Activated naive CD4-positive, alpha-beta T cell treated with anti-CD3 and anti-CD28 coated beads, Interleukin-2, amount 10 ng/mL, durations not matched to agents 7 days and 5 days (primary cell): Measurements from ENCODE around the gene MAP2K7.
A peak's percentile ranks its signal among the peaks of the same experiment; 100 is the strongest.
"Not testable (repeated sequence)": the region's sequence is repeated elsewhere in the genome, so short reads cannot be mapped to it uniquely, and the experiment has no call there.

Experiments
- CTCF ChIA-PET: fragments of 350-600 bp; sonication (Branson Sonifier 250); formaldehyde crosslinking; loops from one replicate; lab custom pipeline; 2021; ENCODE audit warnings: antibody characterized with exemption; lab: Charles Lee
- DNase-seq: peaks from one replicate; pipeline ENCODE4 v3.0.0-alpha.2; 2020
- H3K27ac Mint-ChIP-seq: one replicate; pipeline ENCODE4 v1.8.0; 2021; ENCODE audit warnings: mild to moderate bottlenecking, moderate library complexity, mixed read lengths
- H3K27me3 Mint-ChIP-seq: one replicate; pipeline ENCODE4 v1.8.0; 2021; ENCODE audit warnings: mild to moderate bottlenecking, mixed read lengths
- H3K36me3 Mint-ChIP-seq: one replicate; pipeline ENCODE4 v1.8.0; 2021; ENCODE audit warnings: mixed read lengths
- H3K4me1 Mint-ChIP-seq: one replicate; pipeline ENCODE4 v1.8.0; 2021; ENCODE audit warnings: mixed read lengths
- H3K4me3 Mint-ChIP-seq: one replicate; pipeline ENCODE4 v1.8.0; 2021; ENCODE audit warnings: mild to moderate bottlenecking, moderate library complexity, mixed read lengths
- H3K9me3 Mint-ChIP-seq: one replicate; pipeline ENCODE4 v1.8.0; 2021; ENCODE audit warnings: mixed read lengths

The MAP2K7 gene

DNA sequence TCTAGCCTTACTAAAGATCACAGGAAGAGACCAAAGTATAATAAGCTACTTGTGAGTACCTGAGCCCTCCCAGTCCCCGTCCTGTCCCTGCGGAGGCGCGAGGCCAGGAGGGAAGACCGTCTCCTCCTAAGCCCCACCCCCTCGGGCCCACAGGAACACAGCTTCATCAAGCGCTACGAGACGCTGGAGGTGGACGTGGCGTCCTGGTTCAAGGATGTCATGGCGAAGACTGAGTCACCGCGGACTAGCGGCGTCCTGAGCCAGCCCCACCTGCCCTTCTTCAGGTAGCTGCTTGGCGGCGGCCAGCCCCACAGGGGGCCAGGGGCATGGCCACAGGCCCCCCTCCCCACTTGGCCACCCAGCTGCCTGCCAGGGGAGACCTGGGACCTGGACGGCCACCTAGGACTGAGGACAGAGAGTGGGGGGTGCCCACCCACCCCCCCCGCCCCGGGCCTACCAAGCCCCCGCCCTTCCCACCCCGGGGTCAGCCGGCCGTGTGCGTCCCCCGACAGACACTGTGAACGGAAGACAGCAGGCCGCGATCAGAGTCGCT is 8.5 kb downstream of the MAP2K7 start:
- Mint-ChIP-seq H3K4me1 (peaks cover 14% of the 10 kb centered on the region), H3K36me3 (peaks cover 17% of the 10 kb centered on the region), H3K4me3 (no peak overlapping the region), H3K9me3 (no peaks in the 10 kb centered on the region), H3K27ac (no peak overlapping the region), H3K27me3 (peaks cover 35% of the 10 kb centered on the region)
- DNase-seq = no peak
- CTCF ChIA-PET = no interaction called here

DNA sequence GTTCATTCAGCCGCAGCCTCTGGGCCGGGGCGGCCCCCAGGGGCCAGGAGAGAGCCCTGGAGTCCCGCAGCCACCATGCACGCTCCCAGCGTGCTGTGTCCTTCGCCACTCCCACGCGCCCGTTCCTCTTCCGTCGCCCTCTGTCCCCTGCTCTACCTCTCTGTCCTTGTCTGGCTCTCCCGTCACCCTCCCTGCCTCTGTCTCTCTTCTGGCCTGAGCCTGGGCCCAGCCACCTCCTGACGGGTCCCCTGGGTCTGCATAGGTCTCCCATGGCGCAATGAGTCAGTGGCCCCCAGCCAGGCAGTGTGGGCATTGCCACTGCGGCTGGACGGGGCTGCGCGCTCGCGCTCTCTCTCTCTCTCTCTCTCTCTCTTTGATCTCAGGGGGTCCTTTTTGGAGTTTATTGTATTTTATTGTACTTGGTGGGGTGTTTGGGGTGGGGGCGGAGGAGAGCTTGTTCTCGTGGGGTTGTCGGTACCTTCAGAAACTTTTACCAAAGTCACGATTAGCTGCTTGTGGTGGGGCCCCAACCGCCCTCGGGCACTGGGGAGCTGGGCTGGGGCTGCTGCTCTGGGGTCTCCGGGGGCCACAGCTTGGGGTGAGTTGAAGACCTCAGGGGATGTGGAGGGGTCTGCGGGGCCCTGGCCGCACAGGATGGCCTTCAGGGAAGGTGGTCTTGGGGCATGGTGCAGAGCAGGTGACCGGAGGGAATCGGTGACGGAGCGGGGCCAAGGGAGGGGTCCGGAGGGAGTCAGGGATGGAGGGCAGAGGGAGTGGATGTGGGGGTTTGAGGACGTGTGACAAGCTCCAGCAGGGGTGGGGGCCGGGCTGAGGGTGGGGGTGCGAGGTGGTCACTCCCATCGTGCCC is 9.3 kb downstream of the MAP2K7 start:
- peaks cover 17% of the 10 kb centered on the region for H3K36me3 Mint-ChIP-seq
- H3K9me3 Mint-ChIP-seq = no peaks in the 10 kb centered on the region
- peaks cover 15% of the 10 kb centered on the region for H3K4me1 Mint-ChIP-seq
- H3K27ac Mint-ChIP-seq = peak overlapping the region; percentile 46
- H3K27me3 Mint-ChIP-seq = peaks cover 42% of the 10 kb centered on the region
- DNase-seq = no peak
- CTCF ChIA-PET = no interaction called here
- no peak overlapping the region for H3K4me3 Mint-ChIP-seq

DNA sequence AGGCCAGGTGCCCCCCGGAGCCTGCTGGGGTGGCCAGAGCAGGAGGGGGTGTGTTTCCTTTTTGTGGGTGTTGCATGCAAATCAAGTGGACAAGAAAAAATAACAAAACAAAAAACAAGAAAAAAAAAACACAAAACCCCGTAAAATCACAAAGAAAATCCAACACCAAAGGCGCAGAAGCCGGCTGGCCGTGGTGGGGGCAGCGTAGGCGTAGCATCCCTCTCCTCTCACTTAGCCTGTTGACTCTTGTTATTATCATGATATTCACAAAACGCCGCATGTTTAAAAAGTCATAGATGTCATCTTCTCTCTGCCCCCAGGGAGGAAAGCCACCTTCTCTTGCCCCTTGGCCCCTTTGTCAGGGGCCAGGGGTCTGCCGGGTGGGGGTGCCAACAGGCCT is 10.0 kb downstream of the MAP2K7 start:
- CTCF ChIA-PET = no interaction called here

DNA sequence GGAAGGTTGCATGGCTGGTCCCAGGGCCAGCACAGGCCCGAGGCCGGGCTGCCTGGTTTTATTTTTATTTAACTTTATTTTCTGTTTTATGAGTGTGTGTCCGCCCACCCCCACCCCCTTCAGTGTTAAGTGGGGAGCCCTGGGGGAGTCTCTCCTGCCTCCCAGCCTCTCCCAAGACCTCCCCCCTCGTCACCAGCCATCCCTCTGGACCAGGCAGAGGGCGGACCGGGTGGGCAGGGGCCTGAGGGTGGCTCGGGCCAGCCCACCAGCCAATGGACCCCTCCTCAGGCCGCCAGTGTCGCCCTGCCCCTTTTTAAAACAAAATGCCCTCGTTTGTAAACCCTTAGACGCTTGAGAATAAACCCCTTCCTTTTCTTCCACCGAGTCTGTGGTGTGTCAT is 10.4 kb downstream of the MAP2K7 start:
- peaks cover 54% of the 10 kb centered on the region for H3K27me3 Mint-ChIP-seq
- CTCF ChIA-PET = no interaction called here
- H3K9me3 Mint-ChIP-seq = no peaks in the 10 kb centered on the region
- H3K4me1 Mint-ChIP-seq = peaks cover 19% of the 10 kb centered on the region
- no peak overlapping the region for H3K4me3 Mint-ChIP-seq
- DNase-seq = no peak
- no peak overlapping the region for H3K27ac Mint-ChIP-seq
- H3K36me3 Mint-ChIP-seq = peaks cover 17% of the 10 kb centered on the region

More for the DNA sequence above, 10.0 kb downstream of the MAP2K7 start:
- H3K4me1 Mint-ChIP-seq = peaks cover 19% of the 10 kb centered on the region
- no peaks in the 10 kb centered on the region for H3K9me3 Mint-ChIP-seq
- DNase-seq = no peak
- H3K27ac Mint-ChIP-seq = no peak overlapping the region
- peaks cover 49% of the 10 kb centered on the region for H3K27me3 Mint-ChIP-seq
- H3K36me3 Mint-ChIP-seq = peaks cover 17% of the 10 kb centered on the region
- H3K4me3 Mint-ChIP-seq = no peak overlapping the region

DNA sequence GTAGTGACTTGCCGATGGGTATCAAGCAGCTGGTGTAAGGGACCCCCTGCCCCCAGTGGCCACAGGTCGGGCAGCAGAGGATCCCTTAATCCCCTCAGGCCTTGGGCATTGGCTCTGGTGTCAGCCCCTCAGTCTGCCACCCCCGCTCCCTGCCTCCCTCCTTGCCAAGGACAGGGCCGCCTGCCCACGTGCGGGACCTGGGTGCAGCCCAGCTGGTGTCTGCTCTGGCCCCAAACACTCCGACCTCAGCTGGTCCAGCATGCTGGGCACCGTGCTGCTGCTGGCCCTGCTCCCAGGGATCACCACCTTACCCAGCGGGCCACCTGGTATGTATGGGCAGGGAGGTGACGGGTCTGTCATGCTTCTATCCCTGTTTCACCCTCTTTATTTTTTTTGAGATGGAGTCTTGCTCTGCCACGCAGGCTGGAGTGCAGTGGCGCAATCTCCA is 10.9 kb downstream of the MAP2K7 start, which contains the start of gene TGFBR3L:
TGFBR3L (plus strand) TSS at position 233 of the 448 bp plus-strand sequence.
- Mint-ChIP-seq H3K27me3 (peaks cover 59% of the 10 kb centered on the region), H3K4me3 (peak within 1 kb of the TSS; percentile 64), H3K9me3 (no peaks in the 10 kb centered on the region), H3K36me3 (peaks cover 18% of the 10 kb centered on the region), H3K27ac (peak within 1 kb of the TSS; percentile 19), H3K4me1 (peaks cover 21% of the 10 kb centered on the region)
- CTCF ChIA-PET = no interaction called here
- DNase-seq = no peak

DNA sequence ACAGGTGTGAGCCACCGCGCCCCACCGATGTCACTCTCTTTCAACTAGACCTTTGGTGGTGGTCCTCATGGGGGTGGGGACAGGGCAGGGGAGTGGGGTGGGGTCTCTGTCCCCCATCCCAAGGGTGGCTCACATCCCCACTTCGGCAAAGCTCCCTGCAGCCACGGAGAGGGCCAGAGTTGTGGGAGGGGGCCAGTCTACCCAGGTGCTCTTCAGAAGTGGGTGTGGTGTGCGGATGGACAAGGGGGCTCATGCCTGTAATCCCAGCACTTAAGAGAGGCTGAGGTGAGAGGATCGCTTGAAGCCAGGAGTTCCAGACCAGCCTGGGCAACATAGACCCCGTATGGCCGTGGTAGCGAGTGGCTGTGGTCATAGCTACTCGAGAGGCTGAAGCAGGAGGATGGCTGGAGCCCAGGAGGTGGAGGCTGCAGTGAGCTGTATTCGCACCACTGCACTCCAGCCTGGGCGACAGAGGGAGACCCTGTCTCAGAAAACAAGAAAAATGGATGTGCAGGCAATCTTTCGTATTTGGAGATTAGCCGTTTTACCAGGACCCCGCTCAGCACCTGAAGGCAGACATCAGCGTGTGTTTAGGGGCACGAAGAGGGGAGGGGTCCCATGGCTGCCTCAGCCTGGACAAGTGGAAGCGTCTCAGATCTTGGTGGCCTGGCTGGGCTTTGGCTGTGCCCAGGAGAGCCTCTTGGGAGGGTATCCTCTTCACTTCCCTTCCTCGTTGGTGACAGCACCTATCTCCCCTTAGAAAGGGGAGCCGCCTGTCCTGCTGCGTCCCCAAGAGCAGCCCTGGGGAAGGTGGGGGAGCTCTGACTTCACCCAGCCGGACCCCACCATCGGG is 11.8 kb downstream of the MAP2K7 start:
- no peak for DNase-seq
- CTCF ChIA-PET = no interaction called here
- Mint-ChIP-seq H3K4me3 (peak overlapping the region; percentile 64), H3K9me3 (no peaks in the 10 kb centered on the region), H3K4me1 (peaks cover 27% of the 10 kb centered on the region), H3K27me3 (peaks cover 66% of the 10 kb centered on the region), H3K36me3 (peaks cover 22% of the 10 kb centered on the region), H3K27ac (peak overlapping the region; percentile 19)

DNA sequence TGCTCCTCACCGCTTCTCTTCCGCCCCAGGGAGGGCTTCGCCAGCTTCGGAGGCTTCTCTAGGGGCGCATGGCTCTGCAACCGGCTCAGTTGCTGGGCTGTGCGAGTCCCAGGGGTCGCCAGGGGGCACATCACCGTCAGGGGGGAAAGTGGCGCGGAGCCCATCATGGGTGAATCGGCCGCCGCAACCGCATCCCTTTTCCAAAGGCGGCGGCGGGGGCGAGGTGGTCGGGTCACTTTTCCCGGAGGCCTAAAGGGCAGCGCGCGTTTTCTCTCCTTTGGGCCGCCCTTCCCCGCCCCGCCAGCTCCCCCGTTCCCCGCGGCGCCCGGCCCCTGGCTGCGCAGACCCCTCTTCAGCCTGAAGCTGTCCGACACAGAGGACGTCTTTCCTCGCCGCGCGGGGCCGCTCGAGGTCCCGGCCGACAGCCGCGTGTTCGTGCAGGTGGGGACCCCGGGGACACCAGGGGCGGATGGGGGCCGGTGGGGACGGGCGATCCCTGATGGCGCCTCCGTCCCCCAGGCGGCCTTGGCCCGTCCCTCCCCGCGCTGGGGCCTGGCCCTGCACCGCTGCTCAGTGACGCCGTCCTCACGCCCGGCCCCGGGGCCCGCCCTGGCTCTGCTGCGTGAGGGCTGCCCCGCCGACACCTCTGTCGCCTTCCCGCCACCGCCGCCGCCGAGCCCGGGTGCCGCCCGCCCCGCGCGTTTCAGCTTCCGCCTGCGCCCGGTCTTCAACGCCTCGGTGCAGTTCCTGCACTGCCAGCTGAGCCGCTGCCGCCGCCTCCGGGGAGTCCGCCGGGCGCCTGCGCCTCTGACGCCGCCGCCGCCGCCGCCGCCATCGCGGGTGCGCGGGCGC is 12.7 kb downstream of the MAP2K7 start:
- Mint-ChIP-seq H3K4me1 (peaks cover 32% of the 10 kb centered on the region), H3K4me3 (peak overlapping the region; percentile 70), H3K36me3 (peaks cover 16% of the 10 kb centered on the region), H3K9me3 (no peaks in the 10 kb centered on the region), H3K27me3 (peaks cover 66% of the 10 kb centered on the region), H3K27ac (no peak overlapping the region)
- DNase-seq = peak; percentile 77
- CTCF ChIA-PET = no interaction called here

DNA sequence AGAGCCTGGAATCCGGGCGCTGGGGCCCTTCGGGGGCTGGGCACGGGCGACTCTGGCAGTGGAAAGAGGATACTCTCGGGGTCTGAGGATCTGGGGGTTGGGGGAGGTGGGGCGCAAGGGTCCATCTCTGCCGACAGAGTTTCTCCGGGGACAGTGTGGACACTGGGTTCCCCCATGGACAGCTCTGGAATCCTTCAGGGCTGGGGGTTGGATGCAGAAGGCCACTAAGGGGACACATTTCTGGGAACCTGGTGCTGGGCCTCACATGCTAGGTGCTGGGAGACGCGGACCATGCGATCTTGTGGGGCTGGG is 13.2 kb downstream of the MAP2K7 start:
- no peaks in the 10 kb centered on the region for H3K9me3 Mint-ChIP-seq
- no peak for DNase-seq
- H3K27ac Mint-ChIP-seq = no peak overlapping the region
- H3K36me3 Mint-ChIP-seq = peaks cover 14% of the 10 kb centered on the region
- H3K27me3 Mint-ChIP-seq = peaks cover 66% of the 10 kb centered on the region
- H3K4me1 Mint-ChIP-seq = peaks cover 37% of the 10 kb centered on the region
- CTCF ChIA-PET = no interaction called here
- H3K4me3 Mint-ChIP-seq = peak overlapping the region; percentile 70

DNA sequence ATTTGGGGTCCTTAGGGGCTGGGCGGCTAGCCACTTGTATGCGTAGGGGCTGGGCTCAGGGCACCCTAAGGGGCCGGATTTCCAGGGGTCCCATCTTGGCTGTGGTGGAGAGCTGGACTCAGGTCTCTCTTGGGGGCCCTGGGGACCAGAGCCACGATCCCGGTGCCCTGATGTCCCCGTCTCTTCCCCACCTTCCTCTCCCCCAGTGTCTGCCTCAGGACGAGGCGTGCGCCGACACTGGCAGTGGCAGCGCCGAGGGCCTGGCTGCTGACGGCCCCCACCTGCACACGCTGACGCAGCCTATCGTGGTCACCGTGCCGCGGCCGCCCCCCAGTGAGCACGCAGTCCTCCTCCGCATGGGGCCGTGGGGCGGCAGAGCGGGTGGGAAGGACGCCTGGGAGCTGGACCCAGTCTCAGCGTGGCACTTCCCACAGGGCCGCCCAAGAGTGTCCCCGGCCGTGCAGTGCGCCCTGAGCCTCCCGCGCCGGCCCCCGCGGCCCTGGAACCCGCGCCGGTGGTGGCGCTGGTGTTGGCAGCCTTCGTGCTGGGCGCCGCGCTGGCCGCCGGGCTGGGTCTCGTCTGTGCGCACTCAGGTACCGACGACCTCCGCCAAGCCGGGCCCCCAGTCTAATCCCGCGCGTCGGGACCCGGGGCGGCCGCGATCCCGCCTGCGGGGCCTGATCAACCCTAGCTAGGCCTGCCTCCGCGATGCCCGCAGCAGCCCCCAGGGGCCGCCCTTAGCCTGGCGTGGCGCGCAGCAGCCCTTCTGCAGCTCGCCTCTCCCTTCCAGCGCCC is 13.8 kb downstream of the MAP2K7 start:
- DNase-seq = peak; percentile 69
- H3K9me3 Mint-ChIP-seq = no peaks in the 10 kb centered on the region
- peaks cover 41% of the 10 kb centered on the region for H3K4me1 Mint-ChIP-seq
- CTCF ChIA-PET = interaction anchor here (0.7 to 1.4 kb wide), 7 partner anchors 9 to 65 kb away, joined by 3 to 11 read pairs (median 3); no protein-coding TSS in a partner anchor
- peaks cover 13% of the 10 kb centered on the region for H3K36me3 Mint-ChIP-seq
- H3K4me3 Mint-ChIP-seq = peak overlapping the region; percentile 70
- peaks cover 66% of the 10 kb centered on the region for H3K27me3 Mint-ChIP-seq
- H3K27ac Mint-ChIP-seq = no peak overlapping the region

DNA sequence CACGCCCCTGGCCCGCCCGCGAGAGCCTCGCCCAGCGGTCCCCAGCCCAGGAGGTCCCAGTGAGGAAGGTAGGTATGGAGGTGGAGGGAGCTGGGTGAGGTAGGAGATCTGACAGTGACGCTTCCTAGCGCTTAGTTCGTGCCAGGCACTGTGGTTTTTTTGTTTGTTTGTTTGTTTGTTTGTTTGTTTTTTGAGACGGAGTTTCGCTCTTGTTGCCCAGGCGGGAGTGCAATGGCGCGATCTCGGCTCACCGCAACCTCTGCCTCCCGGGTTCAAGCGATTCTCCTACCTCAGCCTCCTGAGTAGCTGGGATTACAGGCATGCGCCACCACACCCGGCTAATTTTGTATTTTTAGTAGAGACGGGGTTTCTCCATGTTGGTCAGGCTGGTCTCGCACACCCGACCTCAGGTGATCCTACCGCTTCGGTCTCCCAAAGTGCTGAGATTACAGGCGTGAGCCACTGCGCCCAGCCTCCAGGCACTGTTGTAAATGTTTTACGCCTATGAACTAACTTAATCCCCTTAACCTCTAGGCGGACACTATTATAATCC is 14.5 kb downstream of the MAP2K7 start:
- not testable (repeated sequence) for DNase-seq, H3K36me3 Mint-ChIP-seq, H3K9me3 Mint-ChIP-seq, H3K27ac Mint-ChIP-seq
- peak overlapping the region; percentile 23 for H3K4me3 Mint-ChIP-seq
- CTCF ChIA-PET = interaction anchor here (0.7 to 1.4 kb wide), 7 partner anchors 9 to 66 kb away, joined by 3 to 11 read pairs (median 3); no protein-coding TSS in a partner anchor
- H3K27me3 Mint-ChIP-seq = peaks cover 66% of the 10 kb centered on the region
- H3K4me1 Mint-ChIP-seq = peaks cover 41% of the 10 kb centered on the region

DNA sequence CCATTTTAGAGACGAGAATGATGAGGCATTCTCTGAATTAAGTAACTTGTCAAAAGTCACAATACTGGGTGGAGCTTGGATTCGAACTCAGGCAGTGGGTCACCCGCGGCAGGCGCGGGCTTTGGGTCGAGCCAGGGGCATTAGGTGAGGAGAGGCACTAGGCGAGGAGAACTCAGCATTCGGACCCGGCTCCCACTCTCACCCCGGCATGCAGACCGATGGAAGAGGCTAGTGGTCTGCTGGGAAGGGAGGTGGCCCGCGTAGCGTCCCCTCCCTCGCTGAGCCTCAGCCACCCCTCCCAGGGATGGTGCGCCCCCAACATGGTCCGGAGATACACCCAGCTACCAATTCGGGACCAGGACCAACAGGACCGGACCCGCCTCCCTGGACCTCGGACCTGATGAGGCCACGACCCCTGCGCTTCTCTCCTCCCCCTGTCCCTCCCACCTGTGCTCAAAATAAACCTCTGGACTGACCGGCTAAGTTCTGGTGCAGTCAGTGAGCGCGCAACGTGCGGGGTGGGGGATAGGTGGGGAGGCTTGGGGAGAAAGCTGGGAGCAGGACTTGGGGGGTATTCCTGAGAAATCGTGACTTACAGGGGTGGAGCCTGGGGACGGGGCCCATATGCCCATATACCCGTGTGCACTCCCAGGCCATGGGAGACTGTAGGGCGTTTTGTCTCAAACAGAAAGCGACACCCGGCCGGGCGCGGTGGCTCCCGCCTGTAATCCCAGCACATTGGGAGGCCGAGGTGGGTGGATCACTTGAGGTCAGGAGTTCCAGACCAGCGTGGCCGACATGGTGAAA is 15.1 kb downstream of the MAP2K7 start:
- peaks cover 7% of the 10 kb centered on the region for H3K36me3 Mint-ChIP-seq
- peaks cover 41% of the 10 kb centered on the region for H3K4me1 Mint-ChIP-seq
- H3K9me3 Mint-ChIP-seq = no peaks in the 10 kb centered on the region
- H3K27me3 Mint-ChIP-seq = peaks cover 66% of the 10 kb centered on the region
- no peak overlapping the region for H3K27ac Mint-ChIP-seq
- DNase-seq = no peak
- CTCF ChIA-PET = interaction anchor here (1.0 to 2.7 kb wide), 5 partner anchors 15 to 67 kb away, joined by 3 to 14 read pairs (median 9); partner anchors contain the start of gene MAP2K7
- H3K4me3 Mint-ChIP-seq = peak overlapping the region; percentile 83
